ENCODE data around the gene TEDC1.

Gene TEDC1

DNA sequence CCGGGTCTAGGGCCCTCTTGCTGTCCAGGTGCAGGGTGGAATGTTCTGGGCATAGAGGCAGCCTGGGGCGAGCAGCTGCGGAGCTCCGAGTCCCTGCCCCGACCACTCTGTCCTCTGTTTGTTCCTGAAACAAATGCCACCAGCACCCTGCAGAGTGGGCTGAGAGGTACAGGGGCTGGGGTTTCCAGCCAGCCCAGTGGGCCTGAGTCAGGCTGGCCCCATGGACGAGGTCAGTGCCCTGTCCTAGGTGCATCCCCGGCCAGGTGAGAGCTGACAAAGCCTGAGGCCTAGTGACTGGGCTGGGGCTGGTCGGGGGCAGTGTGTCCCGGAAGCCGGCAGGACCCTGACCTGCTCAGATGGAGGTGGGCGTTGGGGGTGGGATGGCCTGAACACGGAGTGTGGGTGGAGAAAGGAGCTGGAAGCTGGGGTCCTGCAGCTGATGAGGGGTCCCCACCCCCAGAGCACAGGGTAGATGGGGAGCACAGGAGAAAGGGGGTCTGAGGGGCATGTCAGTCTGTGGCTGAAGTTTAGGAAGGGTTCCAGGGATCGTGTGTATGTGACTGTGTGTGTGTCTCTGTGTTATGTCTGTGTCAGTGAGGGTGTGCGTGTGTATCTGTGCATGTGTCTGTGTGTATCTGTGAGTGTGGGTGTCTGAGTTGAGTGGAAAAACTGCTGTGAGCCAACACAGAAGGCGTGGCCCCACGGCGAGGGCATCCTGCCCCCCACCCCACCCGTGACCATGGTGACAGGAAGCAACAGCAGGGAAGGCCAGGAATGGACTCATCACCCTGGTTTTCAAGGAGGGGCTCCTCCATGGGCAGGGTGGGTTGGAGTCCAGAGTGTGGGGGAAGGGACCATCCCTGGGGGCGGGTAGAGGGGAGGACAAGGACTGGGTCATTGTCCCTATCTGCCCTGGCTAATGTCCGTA is 6.7 kb upstream of the TEDC1 start:
- no peak for DNase-seq (ENCODE audit: low read depth, low spot score)

DNA sequence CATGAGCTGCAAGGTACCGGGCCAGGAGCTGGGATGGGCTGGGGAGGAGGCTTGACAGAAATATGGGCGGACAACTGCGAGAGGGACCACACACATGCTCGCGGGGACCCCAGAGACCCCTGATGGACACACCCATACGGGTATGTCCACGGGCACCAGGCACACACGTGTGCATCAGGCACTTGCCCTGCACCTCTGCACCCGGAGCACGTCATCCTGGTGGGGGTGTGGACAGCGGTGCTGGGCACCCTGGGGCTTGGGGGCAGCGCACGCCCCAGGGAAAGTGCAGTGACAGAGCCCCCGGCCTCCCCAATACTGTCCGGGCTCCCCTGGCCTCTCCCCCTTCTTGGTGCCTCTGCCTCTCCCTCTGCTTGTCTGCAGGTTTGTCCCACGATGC is 6.1 kb upstream of the TEDC1 start:
- DNase-seq (ENCODE audit: low read depth, low spot score) = no peak

DNA sequence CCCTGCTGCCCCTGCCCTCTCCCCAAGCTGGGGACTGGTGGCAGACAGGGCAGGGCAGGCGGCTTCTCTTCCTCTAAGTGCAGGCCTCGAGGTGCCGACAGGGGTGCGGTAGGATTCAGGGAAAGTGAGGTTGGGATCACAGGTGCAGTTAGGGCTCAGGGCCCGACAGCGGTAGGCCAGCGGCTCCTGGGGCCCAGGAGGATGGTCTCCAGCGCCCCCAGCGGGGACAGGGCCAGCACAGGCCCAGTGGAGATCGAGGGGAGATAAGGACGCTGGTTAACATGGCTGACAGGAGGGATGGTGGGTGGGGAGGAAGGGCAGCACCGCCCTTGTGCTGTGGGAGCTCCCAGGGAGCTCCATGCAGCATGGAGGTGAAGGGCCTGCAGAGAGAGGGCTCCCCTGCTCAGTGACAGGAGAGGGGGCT is 5.3 kb upstream of the TEDC1 start:
- no peak for DNase-seq (ENCODE audit: low read depth, low spot score)

DNA sequence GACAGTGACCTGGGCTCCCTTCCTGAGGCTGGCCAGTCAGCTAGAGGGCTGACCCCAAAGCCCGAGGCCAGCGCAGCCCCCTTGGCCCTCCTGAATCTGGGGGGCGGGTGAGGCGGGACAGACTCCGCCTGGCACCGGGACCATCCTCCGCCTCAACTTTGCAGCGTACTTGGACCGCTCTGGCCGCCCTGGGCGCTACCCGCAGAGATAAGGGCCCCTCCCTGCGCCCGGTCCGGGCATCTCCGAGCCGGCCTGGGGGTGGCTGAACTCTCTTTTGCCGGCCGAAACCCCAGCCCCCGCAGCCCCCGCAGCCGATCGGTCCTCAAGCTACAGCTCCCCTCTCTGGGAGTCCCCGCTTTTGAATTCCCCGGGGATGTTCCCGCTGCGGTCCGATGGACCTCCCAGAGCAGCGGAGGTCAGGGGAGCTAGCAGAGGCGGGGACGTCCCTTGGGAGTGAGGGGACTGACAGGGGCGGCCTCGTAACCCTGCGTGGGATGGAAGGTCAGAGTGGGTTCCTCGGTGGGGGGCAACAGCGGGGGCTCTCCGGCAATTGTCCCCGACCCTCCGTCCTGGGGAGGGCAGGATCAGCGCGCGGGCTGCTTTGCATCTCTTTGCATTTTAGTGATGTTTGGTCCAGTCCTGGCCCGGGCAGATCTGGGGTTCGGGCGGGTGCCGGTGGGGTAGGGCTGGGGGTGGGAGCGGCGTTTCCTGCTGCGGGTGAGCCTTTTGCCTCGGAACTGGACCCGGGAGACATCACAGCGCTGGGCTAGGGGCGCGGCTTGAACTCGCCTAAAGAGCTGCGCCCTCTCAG is 4.7 kb upstream of the TEDC1 start, which contains the start of gene CRIP1:
TSS of gene CRIP1 (plus strand) at position 724 of the 811 bp plus-strand sequence. CDS start 374 bp downstream, outside the sequence.
- no peak for DNase-seq (ENCODE audit: low read depth, low spot score)

DNA sequence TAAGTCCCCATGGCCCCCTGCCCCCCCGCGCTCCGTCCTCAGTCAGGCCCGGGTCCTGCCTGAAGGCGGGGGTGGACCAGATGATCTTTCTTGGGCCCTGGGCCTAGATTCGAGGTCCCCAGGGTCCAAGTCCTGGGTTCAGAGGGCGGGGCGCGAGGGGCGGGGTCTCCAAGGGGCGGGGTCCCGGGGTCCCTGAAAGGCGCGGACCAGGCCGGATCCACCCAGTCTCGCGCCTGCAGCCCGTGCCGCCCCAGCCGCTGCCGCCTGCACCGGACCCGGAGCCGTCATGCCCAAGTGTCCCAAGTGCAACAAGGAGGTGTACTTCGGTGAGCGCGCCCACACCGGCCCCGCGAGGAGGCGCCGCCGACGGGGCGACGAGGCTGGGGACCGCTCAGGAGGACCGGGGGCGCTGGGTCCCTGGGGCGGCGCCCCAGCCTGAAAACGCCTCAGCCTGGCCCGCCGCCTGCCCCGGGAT is 4.0 kb upstream of the TEDC1 start:
- no peak for DNase-seq (ENCODE audit: low read depth, low spot score)

DNA sequence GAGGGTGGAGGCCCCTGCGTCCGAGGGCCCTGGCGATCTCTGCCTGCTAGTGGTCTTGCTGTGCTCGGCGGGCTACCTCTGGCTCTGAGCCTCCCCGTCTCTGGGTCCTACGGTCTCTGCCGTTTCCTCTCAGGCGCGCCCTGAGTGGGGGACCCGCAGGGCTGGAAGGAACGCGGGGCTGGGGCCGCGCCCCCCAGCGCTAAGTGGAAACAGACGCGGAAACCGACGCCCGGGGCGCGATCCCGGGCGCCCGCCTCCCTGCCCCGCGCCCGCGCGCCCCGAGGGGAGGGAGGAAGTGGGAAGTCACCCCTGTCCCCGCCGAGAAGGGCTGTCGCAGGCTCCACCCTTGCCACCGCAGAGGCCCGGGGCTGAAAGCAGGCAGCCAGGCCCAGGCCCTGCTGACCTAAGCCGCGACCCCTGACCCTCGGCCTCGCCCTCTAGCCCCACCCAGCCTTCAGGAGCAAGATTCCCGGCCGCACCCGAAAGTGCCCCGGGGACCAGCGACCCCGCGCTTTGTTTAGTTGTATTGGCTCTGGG is 3.5 kb upstream of the TEDC1 start:
- DNase-seq (ENCODE audit: low read depth, low spot score) = no peak

DNA sequence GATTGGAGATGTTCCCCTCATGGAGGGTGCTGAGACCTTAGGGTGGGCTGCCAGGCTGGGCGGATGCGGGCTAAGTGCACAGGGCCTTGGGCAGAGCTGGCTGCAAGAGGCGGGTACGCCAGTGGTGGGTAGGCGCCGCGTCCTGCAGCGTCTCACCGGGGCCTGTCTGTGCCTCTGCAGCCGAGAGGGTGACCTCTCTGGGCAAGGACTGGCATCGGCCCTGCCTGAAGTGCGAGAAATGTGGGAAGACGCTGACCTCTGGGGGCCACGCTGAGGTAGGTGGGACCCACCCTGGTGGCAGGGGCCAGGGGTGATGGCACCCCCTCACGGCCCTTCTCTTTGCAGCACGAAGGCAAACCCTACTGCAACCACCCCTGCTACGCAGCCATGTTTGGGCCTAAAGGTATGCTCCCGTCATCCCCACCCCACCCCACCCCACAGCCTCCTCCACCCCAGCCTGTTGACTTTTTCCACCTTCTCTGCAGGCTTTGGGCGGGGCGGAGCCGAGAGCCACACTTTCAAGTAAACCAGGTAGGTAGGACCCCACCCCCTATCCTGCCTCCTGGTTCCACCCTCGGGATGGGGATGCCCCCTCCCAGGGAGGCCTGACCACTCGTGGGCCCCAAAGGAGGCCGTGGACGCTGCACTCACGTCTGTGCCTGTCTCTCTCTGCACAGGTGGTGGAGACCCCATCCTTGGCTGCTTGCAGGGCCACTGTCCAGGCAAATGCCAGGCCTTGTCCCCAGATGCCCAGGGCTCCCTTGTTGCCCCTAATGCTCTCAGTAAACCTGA is 2.9 kb upstream of the TEDC1 start:
- no peak for DNase-seq (ENCODE audit: low read depth, low spot score)

DNA sequence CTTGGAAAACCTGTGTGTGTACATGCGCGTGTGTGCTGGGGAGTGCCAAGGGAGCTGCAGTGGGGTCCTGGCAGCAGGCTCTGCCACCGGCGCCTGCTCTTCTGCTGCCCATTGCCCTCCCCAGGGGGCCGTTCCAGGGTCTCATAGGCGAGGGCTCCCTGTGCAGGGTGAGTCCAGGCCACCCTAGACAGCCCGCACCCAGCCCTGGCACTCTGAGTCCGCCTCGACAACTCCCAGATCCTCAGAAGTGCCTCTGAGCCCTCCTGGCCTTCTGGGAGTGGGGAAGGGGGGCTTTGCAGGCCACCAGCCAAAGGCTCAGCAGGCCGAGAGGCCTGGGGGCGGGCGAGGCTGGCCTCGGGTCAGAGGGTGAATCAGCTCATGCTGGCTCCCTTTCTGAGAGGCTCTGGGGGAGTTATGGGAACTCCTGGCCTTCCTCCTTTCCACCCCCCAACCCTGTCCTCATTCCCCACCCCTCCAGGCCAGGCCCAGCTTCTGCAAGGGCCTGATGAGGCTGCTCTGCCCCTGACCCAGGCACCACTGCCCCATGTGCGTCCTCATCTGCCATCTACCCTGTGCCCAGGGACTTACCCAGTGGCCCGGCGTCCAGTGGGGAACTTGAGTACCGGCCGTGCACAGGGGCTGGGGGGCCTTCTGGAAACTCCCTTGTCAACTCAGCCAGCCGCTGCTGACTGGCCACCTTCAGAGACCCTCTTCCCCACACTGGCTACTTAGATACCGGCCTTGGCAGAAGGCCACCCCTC is 2.1 kb upstream of the TEDC1 start:
- DNase-seq (ENCODE audit: low read depth, low spot score) = no peak

DNA sequence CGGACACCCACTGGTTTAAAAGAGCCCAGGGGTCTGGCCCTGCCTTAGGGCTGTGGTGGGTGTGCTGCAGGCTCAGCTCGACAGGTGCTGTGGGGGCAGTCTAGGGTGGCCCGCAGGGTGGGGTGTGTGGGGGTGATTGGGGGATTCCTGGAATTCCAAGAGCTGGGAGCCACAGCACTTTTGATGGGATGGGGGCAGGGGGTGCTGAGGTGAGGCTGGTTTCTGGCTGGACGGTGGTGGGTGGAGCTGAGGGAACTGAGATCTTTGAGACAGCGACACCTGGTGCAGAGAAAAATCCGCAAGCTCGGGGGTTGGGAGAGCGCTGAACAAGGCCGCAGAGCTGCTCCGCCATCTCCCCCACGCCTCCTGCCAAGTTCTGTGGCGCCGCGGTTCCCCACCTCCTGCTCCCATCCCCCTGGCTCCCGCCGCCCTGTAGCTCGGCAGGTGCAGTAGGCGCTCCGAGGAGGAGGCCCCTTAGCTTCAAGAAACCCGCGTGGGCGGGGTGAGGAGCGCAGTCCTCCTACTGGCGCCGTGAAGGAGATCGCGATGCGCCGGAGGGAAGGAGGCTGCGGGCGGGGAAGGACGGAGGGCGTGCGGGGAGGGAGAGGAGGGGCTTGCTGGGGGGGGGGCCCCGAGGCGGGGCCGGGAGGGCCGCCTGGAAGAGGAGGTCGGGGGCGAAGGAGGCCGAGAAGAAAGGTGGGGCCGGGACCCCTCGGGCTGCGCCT is 1.3 kb upstream of the TEDC1 start:
- no peak for DNase-seq (ENCODE audit: low read depth, low spot score)

DNA sequence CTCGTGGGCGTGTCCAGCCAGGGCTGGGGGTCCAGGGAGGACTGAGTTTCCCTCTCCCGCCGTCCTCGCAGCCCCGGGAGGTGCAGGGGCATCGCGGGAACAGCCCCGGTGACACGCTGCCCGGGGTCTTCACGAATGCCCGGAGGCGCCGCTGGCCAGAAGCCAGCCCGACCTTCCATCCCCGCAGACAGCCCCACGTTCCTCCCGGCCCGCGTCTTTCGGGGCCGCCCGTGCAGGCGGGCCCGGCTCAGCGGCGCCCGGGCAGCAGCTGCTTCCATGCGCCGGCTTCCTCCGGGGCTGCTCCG is 827 bp upstream of the TEDC1 start:
- no peak for DNase-seq (ENCODE audit: low read depth, low spot score)

DNA sequence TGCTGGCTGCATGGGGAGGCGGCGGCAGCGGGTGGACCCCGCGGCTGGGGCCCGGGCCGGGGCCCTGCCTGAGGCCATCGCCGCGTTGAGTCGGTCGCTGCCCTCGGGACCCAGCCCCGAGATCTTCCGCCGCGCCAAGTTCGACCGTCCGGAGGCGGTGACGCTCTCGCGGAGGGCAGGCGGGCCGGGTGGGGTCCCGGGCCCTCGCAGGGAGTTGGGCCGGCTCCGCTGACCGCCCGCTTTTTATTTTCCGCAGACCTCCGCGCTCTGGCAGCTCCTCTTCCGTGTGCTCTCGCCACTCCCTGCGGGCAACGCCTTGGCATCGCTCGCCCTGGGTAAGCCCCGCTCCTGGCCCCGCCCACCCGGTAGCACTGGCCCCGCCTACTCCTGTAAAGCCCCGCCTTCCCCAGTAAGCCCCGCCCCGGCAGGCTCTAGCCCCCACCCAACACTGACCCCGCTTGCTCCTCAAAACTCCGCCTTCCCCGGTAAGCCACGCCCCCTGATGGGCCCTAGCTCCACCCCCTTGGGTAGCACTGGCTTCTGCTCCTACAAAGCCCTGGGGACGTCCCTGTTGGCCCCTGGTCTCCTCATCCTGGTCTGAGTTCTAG is 424 bp downstream of the TEDC1 start:
- no peak for DNase-seq (ENCODE audit: low read depth, low spot score)

DNA sequence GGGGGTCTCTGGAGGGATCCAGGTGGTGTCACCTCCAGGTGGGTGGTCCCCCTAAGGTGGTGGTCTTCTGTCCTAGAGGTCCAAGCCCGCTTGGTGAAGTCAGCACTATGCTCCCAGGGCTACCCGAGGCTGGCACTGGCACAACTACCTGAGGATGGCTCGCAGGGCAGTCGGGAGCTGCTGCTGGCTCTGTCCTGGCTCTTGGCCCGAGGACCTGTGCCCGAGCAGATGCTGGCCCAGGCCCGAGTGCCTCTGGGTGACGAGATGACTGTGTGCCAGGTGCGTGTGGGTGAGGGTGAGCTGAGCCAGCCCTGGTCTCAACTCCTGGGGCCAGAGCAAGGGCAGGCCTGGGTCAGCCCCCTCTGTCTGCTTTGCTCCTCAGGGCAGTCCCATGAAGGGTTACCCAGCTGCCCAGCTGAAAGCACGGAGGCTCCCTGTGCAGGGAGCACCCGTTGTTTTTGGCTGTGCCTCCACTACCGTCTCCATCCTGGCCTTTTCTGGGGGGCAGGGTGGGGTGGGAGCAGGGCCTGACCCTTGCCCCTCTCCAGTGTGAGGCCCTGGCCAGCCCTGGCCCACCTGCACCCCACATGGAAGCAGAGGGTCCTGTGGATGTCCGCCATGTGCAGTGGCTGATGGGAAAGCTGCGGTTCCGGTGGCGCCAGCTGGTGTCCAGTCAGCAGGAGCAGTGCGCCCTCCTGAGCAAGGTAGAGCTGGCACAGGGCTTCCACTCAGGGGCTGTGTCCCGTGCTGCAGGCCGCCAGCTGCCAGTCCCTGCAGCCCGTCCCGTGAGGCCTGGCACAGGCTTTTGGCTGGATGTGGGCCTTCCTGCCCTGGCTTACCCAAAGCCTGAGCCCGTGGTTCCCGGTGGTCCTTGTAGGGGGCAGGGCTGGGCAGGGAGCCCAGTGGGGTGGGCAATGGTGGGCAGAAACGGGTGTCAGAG is 1.3 kb downstream of the TEDC1 start:
- DNase-seq (ENCODE audit: low read depth, low spot score) = no peak

DNA sequence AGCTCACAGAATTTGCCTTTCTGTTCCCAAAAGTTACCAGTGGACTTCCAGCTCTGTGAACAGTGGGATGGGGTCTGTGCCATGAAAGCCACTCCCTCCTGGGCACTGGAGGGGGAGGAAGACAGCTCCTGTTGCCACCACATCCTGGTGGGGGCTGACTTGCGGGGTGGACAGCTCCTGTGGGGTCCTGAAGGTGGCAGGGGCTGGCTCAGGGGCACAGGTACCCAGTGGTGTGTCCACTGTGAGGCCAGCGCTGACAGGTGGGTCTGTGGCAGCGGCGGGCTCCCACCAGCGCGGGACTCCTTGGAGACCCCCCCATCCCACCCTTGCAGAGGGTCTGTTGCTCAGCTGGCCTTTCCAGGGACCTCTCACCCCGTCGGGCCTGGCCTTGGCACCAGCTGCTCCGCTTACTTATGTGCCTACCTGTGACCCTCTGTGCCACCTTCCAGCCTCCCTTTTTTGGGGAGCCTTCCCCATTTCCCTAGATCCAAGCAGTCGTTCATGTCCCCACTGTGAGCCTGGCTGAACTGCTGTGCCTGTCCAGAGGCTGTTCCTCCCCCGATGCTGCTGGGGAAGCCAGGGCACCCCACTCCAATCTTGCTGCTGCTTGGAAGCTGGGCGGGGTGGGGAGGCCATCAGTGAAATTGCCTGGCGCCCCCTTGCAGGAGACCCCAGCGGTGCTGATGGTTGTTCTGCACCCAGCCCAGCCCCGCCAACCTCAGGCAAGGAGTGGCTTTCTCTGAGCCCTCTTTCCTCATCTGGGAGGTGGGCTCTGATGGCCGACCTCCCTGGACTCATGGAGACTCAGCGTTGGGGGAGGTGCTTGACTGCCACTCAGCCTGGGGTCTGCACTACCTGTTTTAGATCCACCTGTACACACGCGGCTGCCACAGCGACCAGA is 2.2 kb downstream of the TEDC1 start:
- DNase-seq (ENCODE audit: low read depth, low spot score) = no peak

DNA sequence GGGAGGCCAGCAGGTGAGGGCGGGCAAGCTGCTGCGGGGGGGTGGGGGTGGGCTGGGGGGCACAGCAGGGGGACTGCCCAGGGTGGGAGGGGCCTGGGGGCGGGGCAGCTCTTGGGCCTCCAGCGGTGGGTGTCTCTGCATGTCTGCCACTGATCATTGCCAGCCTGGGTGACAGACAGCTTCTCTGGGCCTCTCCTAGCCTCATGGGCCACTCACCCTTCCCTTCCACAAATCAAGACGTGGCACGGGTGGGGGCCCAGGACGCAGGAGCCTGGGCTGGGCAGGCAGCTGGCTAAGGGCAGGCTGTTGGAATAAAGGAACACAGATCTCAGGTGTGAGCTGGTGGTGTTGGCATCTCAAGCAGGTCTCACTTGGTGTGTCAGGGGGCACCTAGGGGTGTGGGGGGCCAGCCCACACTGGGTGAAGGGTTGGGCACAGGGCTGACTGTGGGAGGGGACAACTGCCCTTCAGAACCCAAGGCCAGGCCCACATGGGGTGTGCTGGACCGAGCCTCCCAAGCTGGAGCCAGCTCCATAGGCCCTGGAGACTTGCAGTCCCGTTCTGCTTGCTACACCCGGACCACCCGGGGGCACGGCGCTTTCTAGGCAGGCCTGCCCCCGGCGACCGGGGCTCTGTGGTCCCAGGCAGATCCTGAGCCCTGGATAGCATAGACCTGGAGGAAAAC is 3.0 kb downstream of the TEDC1 start:
- no peak for DNase-seq (ENCODE audit: low read depth, low spot score)

DNA sequence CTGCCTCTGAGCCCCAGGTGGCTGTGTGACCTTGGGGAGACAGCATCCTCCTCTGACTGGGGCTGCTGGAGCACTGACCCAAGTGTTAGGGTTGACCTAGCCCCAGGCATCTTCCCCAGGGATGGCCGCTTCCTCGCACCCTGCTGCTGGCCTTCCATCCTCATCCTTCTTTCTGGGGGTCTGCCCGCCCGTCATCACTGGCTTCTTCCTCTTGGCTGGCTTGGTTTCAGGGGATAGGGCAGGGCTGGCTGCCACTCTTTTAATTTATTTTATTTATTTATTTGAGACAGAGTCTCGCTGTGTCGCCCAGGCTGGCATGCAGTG is 3.5 kb downstream of the TEDC1 start:
- no peak for DNase-seq (ENCODE audit: low read depth, low spot score)

DNA sequence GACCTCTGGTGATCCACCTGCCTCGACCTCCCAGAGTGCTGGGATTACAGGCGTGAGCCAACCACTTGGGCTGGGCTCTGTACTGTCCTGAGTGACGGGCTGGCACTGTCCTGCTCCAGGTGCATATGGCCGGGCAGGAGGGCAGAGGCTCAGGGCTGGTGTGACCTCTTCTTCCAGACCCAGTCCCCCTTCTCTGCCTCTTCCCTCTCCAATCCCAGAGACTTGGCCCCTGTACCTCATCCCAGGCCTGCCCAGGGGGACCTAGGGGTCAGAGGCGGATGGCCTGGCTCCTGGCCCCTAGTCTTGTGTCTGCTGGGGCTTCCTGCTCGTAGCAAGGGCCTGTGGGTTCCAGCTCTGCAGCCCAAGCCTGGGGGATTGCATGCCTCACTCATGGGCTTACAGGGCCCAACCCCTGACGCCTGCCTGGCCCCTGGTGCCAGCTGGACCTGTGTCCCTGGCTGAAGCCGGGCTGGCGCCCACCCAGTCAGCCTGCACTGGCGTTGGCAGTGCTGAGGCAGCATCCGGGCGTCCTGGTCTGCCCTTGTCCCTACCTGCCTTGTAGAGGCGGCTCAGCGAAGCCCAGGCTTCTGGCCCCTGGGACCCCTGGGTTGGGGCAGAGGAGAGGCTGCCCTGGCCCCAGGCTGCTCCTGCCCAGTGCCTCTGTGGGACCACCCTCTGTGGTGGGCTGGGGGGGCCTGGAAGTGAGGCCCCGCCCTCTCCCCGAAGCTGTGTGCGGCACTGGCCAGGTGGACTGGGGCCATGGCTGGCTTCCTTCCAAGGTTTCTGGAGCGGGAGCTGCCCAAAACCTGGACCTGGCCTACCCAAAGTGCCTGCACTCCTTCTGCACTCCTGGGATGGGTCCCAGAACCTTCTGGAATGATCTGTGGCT is 4.3 kb downstream of the TEDC1 start:
- DNase-seq (ENCODE audit: low read depth, low spot score) = no peak

All from brain pericyte (primary cell).